ENCODE data around the gene ANKRD29. TPM values are rescaled to one million over a fixed set of nuclear protein-coding genes. Genes with fewer than 3 reads are reported as not detected.

The ANKRD29 gene
- total and polyA plus RNA-seq, 9 of the 15 experiments (the other 6 are each of a cell fraction or from before 2014, with no cell fraction given) = 0.36 TPM; not detected in 8

DNA sequence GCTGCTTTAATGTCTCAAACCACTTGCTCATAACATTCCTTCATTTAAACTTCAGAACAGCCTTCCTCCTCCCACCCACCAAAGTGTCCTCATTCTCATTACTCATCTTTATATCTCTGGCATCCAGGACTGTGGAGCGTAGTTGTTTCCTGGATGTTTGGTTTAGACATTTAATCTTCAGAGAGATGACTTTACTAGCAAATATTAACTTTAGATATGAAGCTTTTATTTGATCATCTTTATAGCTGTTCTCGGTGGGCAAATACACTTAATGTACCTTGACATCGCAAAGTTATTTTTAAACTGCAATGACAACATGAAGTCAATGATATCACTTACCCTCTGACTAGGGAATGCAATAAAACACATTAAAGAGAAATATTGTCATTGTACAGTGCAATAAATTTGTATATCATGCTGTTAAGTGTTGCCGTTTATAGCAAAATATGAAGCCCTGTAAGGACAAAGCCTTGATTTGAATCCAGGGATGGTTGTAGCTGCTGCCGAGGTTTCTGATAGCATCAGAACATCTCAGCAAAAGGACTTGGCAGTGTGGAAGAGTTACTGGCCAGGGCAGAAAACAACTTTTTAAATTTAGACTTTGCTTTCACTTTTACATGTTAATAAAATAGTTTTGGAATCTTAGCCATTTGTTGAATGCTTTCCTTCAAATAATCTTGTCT lies 21.9 kb upstream of the ANKRD29 start:
- Histone ChIP-seq H2AFZ (ENCODE audit: low read depth, low read length) (no peak overlapping the region), H3K4me1 (replicated peaks in 1 of 2; ENCODE audit: control insufficient read depth in 2 of 2, insufficient read depth in 2 of 2, low read length in 2 of 2) (peaks cover 0 to 6% of the 10 kb centered on the region in 2 experiments; a peak in 2 of 5 replicates), H3K4me3 (no peak overlapping the region), H3K4me2 (ENCODE audit: insufficient read depth, low read length) (no peak overlapping the region), H3K27me3 (ENCODE audit: control insufficient read depth in 2 of 2, insufficient read depth in 2 of 2, low read length in 2 of 2) (peaks cover 7 to 18% of the 10 kb centered on the region in 2 experiments; a peak in 4 of 5 replicates), H3K79me2 (ENCODE audit: control insufficient read depth, insufficient read depth, low read length) (no peaks in the 10 kb centered on the region), H3K36me3 (ENCODE audit: control insufficient read depth, insufficient read depth, low read length) (no peaks in the 10 kb centered on the region), H3K9me1 (ENCODE audit: control insufficient read depth, insufficient read depth, low read length) (no peaks in the 10 kb centered on the region), H4K20me1 (replicated peaks; ENCODE audit: control insufficient read depth, insufficient read depth, low read length) (no peaks in the 10 kb centered on the region), H3K27ac (ENCODE audit: extremely low read depth, low read depth, low read length) (no peak overlapping the region), H3K9ac (ENCODE audit: insufficient read depth in 1 of 2, low read depth in 2 of 2, low read length in 2 of 2) (no peak overlapping the region), H3K9me3 (replicated peaks; ENCODE audit: control insufficient read depth, insufficient read depth, low read depth, low read length) (no peaks in the 10 kb centered on the region)
- POLR2A ChIA-PET = interaction anchor here (0.7 to 0.9 kb wide), 2 partner anchors 21 to 142 kb away, joined by 3 read pairs; no protein-coding TSS in a partner anchor
- DNase-seq (ENCODE audit: extremely low read depth in 1 of 4, low spot score in 3 of 4) = no peak
- 1% methylated on average over 5 of the region's 5 CpGs for WGBS (ENCODE audit: insufficient coverage, low coverage, missing lambda C conversion rate)
- intact Hi-C loops (cut with micrococcal nuclease) = no loop called here
- no peak for TF ChIP-seq TEAD4 (IDR thresholded peaks at IDR 0.05; ENCODE audit: low read length)
- no peak for TF ChIP-seq TEAD4 (CRISPR knock-in tag; IDR thresholded peaks at IDR 0.05; ENCODE audit: borderline replicate concordance)
- TF ChIP-seq ZNF239 (CRISPR knock-in tag; IDR thresholded peaks at IDR 0.05) = no peak
- no peak for TF ChIP-seq SNIP1 (IDR thresholded peaks at IDR 0.05; ENCODE audit: low read depth)
- TF ChIP-seq ZNF197 (CRISPR knock-in tag; IDR thresholded peaks at IDR 0.05; ENCODE audit: low read depth) = no peak
- TF ChIP-seq POLR2AphosphoS2 (IDR thresholded peaks at IDR 0.05; ENCODE audit: low read length) = no peak
- no peak for TF ChIP-seq FOXP1 (CRISPR knock-in tag; IDR thresholded peaks at IDR 0.05)
- BruUV-seq (replicated peaks) = no TSS peak
- ATAC-seq = no peak
- CTCF ChIA-PET (ENCODE audit: low intra/inter-chr PET ratio) = no interaction called here
- FAIRE-seq = no peak
- in situ Hi-C loops (cut with MboI) = no loop called here
